HG03103 (cell line): Measurements from ENCODE around the gene MAT2A.
A peak's percentile ranks its signal among the peaks of the same experiment; 100 is the strongest.
"Not testable (repeated sequence)": the region's sequence is repeated elsewhere in the genome, so short reads cannot be mapped to it uniquely, and the experiment has no call there.

Source experiments
- ATAC-seq: cut with Tn5 transposase; IDR thresholded peaks from one replicate; pipeline ENCODE4 v1.9.1; 2021; ENCODE audit warnings: low read depth; ENCODE audit not compliant: unreplicated experiment

MAT2A gene

DNA sequence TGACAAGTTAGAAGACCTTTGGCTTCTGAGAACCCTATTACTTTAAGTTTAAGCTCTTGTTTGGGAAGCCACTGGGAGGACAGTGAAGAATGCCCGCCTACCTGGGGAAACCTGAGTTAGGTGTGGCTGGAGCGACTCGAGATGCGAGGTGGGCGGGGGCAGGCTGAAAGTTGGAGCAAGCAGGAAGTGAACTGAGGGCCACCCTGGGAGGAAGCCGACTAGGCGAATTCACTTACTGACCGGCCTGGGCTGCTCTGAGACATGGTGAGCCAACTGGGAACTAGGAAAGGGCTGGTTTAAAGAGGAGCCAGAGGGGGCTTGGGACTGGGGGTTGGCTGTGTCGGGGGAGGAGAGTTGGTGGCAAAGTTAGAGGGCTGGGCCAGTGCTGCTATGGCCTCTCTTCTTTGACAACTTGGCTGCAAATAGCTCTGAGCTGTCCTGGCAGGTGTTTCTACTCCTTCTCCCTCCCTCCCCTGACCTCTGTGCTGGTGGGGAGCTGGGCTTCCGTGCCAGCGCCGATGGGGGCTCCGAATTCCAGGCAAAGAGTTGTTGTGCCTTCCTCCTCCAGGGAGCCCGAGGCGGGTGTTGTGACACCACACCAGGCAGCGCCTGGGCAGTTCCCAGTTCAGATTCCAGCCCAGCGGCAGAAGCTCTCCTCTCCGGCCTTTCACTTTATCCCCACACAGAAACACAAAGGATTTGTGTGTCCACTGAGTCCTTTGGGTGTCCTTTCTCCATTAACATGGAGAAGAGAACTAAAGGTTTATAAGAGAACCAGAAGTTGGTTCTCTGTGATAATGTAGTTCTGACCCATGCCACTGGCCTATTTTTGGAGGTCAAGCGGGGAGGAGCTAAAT is 38.6 kb downstream of the MAT2A start, which contains the start of gene VAMP8:
TSS of gene VAMP8 (plus strand) at position 201 of the 857 bp plus-strand sequence. CDS start at position 262, 61 bp downstream.
- peak; percentile 38 for ATAC-seq

DNA sequence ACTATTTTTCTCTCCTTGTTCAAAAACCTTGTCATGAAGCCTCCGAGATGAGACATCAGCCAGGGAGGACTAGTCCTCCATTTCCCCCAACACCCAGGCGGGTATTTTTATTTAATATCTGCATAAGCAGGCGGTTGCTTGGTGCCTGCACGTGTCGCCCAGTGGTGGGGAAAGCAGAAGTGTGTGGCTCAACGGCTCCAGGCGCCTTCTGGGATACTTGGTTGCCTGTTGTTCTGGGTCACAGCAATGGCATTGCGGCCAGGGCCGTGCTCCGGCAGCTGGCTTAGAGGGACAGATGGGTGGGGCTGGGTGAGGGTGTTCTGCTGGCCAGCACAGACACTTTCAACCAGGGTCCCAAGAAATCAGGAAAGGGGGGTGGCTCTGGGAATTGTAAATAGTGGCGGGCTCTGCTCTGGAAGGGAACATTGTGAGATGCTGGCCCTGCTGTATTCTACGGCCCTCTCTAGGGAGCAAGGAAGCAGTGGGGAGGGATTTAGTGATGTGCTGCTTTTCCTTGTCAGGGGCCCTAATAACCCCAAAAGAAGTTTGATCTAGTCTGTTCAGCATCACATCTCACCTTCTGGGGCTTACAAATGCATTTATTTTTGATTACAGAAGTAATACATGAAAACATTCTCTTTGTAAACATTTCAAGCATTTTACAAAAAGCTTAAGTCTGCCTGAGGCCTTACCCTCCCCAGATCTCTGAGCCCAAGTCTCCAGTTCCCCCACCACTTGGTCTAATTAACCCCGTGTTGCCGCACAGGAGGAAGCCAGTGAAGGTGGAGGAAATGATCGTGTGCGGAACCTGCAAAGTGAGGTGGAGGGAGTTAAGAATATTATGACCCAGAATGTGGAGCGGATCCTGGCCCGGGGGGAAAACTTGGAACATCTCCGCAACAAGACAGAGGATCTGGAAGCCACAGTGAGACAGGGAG is 39.5 kb downstream of the MAT2A start:
- peak; percentile 47 for ATAC-seq

DNA sequence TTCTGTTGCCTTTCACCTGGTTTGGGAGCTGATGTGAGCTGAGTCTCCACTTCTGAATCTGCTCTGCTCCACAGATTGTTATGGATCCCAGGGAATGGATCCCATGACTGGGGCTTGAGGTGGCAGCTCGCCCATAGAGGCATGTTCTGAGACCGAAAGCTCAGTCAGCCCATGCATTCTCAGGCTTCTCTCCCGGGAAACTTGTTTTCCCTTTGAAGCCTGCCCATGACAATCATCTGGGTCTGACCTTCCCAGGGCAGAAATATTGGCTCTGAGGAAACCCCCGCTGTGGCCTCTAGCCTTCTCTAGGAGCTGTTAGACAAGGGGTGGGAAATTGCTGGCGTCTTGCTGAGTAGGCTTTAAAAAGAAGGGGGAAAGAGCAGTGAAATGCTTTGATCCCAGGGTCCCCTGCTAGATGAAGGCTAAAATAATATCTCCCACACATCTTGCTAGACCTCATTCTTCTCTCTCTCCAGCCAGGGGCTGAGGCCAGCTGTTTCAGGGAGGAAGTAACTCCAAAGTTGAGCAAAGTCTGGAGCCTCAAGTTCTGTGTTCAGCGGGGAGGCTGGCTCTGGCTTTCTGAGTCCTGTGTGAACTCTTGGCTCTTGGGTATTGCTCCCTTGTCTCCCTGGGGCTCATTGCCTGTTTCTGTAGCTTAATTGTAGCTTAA is 40.4 kb downstream of the MAT2A start:
- no peak for ATAC-seq

DNA sequence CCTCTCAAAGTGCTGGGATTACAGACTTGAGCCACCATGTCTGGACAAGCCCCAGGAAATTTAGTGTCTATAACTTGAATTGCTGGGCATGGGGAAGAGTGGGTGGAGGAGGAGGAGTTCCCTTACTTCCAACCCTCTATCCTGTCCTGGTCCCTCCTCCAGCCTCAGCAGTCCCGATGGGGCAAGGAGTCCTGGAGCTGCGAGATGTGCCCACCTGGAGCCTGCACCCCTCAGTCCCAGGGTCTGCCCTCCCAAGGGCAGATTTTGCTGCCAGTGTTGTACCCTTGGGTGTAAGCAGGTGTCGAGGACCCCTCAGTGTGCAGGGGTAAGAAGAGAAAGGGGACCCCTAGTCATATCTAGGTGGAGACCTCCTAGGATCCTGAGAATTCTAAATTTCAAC is 41.2 kb downstream of the MAT2A start:
- no peak for ATAC-seq

DNA sequence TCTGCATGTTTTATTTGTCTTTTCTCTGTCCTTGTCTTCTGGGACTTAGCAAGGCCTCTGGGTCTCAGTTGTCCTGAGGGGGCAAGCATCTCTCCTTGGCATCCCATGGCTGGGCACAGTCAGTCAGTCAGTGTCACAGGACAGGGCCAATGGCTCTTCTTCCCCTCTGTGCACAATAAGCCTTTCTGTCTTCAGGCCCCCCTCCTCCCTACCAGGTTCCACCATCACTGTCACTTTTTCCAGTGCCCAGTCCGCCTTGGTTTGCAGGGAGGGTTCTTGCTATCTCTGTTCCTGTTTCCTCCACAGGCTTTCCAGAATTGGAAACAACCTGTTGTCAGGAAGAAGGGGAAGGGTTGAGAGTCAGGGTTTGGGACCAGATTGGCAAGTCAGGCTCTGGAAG is 43.5 kb downstream of the MAT2A start:
- ATAC-seq, result no peak

DNA sequence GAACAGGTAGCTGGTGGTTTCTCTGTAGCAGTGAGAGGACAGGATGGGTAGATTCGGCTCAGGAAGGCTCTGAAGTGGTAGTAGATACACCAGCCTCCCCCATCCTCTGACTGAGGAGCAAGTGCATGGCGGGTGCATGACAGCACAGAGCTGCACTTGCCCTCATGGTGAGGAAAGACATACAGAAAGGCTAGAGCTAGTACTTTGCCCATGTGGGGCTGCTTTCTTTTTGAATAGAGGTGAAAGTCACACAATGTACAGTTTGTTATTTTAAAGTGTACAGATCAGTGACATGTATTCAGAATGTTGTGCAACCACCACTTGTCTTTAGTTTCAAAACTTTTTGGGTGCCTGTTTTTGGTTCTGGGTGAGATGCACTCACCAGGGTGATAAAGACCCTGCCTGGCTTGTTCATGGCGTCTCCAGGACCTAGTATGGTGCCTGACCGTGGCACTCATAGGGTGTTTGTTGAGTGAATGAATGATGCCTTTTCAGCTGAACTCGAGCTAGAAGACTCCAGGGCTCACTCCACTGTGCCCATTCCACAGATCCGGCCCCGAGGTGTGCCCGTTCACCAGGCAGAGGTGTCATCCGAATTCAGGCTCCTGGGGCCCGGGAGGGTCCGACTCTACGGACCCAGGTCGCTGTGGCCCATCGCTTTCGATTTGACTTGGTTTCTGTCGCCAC is 44.8 kb downstream of the MAT2A start:
- ATAC-seq, result peak; percentile 39

DNA sequence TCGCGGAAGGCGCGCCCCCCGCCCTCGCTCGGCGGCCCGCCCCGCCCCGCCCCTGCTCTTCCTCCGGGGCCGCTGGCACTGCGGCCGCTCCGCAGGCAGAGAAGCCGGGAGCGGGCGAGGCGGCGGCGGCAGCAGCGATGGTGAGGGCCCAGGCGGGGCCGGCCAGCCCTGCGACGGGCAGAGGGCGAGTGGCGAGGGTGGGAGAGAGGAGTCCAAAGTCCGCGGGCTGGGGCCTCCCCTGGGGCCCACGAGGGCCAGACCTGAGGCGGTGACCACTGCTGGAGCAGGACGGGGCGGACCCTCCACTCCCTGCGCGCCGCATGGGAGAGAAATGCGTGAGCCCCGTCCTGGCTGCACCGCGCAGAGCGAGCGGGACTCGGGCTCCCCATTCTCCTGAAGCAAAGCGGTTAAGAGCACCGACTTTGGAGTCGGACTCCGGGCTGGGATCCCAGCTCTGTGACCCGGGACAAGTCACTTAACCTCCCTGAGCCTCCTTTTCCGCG is 45.4 kb downstream of the MAT2A start, which contains the start of gene VAMP5:
TSS of gene VAMP5 (plus strand) at position 78 of the 503 bp plus-strand sequence. CDS start at position 138, 60 bp downstream.
- ATAC-seq, result peak; percentile 33

DNA sequence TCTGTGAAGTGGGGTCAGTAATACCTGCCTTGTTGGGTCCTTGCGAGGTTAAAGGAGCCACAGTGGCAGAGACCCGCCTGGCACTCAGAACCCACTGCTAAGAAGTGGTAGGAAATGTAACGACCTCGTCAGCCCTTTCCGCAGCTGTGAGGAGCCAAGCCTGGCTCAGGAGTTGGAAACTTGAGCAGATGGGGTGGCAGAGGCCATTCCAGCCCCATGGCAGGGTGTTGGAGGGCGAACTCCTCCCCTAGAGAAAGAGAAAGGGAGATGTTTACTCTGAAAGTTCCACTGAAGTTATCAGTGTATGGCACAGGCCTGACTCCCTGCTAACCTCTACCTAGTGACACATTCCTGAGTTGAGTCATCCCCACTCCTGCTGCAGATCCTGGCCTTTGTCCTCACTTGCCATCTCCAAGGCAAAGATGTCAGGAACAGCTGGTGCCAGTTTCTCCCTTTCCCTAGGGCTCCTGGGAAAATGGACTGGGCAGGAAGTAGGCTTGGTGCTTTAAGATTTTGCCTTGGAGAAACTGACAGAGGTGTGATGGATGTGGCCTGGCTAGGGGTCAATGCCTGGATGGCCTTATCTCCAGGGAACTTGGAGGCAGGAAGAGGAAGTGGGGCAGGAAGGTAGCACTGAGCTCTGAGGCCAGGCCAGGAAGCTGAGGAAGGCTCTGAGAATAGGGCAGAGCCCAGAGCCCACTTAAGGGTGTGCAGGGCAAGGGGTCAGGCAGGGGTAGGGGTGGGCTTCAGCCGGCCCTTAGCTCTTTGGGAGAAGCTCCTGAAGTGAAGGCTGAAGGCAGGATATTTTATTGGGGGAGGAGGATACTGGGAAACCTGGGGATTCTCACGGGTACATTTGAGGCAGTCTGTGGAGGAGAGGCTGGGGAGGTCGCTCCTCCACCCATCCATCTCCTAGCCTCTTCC is 46.2 kb downstream of the MAT2A start:
- ATAC-seq, result peak; percentile 30

DNA sequence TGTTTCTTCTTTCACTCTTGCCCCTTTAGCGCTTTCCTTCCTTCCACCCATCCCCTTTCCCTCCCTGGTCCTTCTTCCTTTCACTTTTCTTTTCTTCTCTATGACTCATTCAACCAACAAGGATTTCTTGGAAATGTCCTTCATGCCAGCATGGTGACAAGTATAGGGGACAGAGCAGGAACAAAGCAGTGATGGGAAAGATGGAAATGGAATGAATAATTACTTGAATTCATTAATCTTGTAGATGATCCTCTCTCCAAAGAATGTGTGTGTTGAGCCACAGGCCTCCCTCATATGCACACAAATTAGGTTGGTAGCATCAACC is 46.8 kb downstream of the MAT2A start:
- no peak for ATAC-seq

DNA sequence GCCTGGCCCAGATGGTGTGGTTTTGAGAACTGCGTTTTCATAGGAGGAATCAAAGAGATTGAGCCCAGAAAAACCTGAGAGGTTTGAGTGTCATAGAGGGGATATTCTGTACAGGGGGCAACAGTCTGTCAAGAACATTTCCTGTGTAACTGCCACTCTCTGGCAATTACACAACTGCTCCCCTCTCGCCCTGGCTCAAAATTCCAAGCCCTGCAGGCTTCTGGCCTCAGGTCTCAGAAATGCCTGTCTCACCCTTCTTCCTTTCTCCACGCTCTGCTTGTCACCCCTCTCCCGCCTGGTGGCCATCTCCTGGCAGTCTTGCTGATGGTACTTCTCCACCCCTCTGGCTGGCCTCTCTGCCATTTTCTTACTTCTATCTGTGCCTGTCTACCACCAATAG is 49.3 kb downstream of the MAT2A start:
- ATAC-seq, result no peak

DNA sequence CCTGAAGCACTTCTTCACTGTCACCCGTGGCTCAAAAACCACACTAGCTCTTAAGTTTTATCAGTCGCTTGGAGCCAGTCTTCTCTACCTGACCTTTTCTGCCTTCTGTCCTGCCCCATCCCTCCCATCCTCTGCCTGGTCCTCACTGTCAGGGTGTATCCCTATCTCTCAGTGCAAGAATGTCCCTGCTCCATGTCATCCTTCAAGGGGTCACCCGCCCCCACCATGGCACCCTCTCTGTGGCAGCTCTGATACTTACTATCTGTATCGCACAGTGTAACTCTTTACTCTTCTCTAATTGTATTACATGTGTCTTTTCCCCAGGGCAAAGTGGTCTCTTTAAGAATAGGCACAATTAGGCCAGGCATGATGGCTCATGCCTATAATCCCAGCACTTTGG is 49.7 kb downstream of the MAT2A start:
- ATAC-seq, result no peak

DNA sequence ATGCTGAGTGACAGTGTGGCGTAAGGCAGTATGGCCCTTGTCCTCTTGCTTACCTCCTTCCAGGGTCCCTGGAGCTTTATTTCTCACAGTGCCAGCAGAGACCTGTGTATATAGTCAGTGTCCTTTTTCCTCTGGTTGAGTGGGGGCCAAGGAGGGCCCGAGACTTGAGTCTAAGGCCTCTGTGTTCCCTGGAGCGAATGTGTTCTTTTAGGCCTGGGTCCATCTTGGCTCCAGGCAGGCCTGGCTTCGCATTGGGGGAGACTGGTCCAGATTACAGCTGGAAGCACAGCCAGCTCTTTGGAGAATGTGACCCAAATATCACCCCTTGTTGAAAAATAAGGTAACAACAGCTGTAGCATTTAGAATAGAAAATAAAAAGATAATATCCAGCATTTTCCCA is 50.2 kb downstream of the MAT2A start:
- no peak for ATAC-seq

DNA sequence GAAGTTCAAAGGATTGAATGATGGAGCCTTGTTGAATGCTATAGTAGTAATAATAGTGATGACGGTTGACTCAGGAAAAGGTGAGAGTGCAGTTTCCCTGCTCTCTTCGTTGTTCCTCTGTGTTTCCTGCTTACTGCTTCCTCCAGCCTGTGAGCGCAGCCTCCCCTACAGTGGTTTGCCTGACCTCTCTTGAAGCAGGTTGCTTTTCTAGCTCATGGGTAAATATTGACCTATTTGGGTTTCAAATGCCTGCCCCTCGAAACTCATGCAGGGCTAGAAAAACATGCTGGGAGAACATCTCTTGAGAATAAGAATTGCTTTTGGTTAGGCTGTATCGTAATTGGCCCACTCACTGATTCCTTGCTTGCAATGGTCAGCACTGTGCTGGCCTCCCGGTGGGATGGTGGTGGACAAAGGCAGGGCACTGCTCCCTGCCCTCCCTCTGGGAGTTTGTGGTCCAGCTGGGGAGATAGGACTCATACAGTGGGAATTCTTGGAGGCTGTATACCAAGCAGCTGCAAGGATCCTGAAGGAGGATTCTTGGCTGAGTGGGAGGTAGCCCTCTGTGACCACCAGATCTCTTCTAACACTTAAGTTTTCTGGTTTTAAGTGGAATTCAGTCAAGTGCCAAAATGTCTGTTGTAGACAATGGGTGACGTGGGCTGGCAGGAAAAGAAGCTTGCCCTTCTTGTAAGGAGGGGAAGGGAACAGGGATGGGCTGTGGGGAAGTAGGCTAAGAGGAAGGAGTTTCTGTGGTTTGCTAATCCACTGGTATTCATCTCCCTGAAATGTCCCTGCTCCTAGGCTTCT is 51.2 kb downstream of the MAT2A start:
- ATAC-seq, result no peak

DNA sequence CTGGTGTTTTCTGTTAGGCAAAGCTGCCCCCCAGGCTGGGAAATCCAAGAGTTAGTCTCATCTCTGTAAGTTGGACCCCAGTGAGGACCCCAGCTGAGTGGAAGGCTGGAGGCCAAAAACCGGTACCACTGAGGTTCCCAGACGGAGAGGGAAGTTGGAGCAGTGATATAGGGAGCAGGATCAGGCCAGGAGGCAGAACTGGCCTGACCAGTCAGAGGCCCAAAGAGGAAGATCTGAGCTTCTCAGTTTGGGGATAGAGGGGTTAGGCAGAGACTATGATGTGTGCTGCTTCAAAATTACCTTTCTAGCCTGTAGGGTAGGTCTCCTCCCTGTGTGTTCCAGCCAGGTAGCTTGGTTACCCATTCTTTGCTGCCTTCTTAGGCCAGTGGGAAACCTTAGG is 52.0 kb downstream of the MAT2A start:
- no peak for ATAC-seq

DNA sequence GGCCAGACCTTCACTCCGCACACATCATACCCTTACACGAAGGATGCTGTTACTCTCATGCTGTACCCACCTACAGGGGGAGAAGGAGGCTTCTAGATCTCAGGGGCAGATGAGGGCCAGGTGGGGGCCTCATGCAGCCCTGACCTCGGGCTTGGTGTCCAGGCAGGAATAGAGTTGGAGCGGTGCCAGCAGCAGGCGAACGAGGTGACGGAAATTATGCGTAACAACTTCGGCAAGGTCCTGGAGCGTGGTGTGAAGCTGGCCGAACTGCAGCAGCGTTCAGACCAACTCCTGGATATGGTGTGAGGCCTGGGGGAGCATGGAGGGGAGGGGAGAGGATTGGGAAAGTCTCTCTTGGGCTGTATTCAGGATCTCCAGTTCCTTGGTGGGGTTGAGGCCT is 52.6 kb downstream of the MAT2A start:
- no peak for ATAC-seq

DNA sequence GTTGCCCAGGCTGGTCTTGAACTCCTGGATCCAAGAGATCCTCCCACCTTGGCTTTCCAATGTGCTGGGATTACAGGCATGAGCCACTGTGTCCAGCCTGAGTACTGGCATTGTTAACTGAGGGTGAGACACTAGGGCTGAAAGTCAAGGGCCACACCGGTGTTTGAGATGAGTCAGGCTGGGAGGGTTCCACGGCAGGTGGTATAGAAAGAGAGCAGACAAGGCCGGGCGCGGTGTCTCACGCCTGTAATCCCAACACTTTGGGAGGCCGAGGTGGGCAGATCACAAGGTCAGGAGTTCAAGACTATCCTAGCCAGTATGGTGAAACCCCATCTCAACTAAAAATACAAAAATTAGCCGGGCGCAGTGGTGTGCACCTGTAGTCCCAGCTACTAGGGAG is 53.3 kb downstream of the MAT2A start:
- not testable (repeated sequence) for ATAC-seq

DNA sequence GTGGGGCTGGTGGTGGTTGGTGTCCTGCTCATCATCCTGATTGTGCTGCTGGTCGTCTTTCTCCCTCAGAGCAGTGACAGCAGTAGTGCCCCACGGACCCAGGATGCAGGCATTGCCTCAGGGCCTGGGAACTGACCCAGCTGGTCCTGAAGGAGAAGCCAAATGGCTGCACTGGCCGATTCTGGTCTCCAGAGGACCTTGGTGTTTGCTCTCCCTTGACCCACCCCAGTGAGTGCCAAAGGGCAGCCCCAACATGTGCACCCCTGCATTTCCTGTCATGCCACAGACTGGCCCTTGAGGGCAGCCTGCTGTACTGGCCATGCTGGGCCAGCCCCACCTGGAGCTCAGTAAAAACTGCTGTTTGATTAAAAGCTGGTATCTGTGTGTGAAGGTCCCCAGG is 54.1 kb downstream of the MAT2A start:
- ATAC-seq, result no peak
